GM21390 (cell line): ENCODE measurements around the gene TPRN.

Experiments used
- ATAC-seq: cut with Tn5 transposase; IDR thresholded peaks from one replicate; pipeline ENCODE4 v1.9.1; 2021; ENCODE audit not compliant: unreplicated experiment

The TPRN gene

GRCh38 chr9:137226338-137227053 lies 26.0 kb upstream of the TPRN start:
- no peak for ATAC-seq

DNA sequence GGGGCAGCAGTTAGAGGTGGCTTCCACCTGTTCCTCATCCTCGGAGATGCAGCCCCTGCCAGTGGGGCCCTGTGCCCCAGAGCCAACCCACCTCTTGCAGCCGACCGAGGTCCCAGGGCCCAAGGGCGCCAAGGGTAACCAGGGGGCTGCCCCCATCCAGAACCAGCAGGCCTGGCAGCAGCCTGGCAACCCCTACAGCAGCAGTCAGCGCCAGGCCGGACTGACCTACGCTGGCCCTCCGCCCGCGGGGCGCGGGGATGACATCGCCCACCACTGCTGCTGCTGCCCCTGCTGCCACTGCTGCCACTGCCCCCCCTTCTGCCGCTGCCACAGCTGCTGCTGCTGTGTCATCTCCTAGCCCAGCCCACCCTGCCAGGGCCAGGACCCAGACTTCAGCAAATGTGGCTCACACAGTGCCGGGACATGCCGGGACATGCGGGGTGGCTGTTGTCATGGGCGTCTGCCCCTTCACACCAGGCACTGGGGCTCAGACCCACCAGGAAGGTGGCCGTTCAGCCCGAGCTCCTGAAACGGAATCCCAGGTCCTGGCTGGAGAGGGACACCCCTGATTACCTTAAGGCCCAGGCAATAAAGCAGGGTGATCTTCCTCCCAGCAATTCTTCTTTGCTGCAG lies 25.3 kb upstream of the TPRN start:
- no peak for ATAC-seq

DNA sequence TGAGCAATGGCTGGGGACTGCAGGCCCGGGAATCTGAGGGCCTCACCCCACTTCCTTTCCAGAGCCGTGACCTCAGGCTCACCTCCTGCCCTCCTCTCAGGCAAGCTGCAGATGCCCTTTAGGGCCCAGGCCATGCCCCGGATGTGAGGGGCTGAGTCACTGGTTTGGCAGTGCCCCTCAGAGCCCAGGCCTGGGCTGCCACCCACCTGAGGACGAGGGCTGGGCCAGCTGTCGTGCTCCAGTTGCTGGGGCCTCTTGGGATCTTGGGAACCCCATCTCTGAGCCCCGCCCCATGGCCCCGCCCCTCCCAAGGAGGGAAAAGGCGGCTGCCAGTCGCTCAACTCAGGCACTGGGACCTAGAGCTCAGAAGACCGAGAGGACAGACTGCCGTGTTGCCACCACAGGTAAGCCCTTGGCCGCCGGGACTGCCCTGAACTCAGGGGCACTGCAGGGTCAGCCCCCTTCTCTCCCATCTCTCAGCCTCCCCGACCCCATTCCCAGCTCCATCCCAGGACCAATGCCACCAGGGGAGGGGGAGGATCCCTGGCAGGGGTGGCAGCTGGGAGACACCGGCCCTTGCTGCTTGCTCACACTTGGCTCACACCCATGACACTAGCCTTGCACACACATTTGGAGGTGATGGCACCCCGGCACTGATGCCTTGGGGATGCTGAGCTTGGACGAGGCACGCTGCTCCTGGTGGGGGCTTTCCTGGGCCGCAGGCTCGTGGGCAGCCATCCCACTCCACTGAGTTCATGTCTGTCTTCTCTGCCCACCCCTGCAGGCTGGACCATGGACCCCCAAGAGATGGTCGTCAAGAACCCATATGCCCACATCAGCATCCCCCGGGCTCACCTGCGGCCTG lies 24.5 kb upstream of the TPRN start, which contains the start of gene CYSRT1:
Gene CYSRT1 (plus strand): TSS at position 345 of the 865 bp plus-strand sequence. CDS start 448 bp downstream, at position 793.
- ATAC-seq = no peak

GRCh38 chr9:137223078-137223970 lies 22.8 kb upstream of the TPRN start:
- ATAC-seq = peak; percentile 60

DNA sequence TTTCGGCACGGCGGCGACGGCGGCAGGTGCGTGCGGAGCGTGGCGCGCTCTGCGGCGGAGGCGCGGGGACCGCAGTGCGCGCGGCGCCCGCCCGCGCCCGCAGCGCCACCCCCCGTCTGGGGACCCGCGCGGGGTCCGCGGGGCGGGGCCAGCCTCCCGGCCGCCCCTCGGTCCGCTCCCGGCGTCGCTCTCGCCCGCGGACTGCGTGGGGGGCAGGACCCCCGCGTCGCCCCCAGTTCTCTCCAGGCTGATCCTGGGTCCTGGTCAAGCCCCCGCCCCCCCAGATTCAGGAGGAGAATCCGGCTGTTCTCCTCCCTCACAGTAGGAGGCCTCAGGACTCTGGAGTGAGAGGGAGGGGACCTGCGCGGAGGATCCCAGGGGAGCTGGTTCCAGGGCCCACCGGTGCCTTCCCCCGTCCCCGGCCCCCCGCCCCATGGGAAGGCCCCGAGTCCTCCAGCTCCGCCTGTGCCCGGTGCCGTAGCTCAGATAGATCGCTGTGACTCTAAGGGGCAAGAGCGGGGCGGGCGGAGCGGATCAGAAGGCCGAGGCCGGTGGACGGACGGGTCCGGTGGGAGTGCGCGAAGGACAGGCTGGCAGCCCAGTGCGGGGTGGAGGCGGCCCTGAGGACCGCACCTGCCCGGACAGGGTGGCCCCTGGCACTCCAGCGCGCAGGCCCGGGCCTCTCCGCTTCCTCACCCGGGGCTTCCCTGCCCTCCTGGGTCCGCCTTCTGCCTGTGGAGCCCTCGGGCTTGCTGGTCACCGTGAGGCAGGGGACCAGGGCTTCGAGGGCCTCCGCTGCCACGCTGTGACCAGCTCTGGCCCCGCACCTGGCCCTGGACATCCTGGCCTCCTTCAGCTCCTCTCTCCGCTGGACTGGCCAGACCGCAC lies 21.9 kb upstream of the TPRN start, which contains the start of gene RNF208:
Gene RNF208 (minus strand): TSS at position 51 of the 888 bp plus-strand sequence. CDS start 1,028 bp downstream, outside the sequence.
- peak; percentile 2 for ATAC-seq

GRCh38 chr9:137221506-137222111 lies 21.1 kb upstream of the TPRN start:
- ATAC-seq = no peak

- ATAC-seq = no peak
Measured at GRCh38 chr9:137221095-137221505, 20.6 kb upstream of the TPRN start.

DNA sequence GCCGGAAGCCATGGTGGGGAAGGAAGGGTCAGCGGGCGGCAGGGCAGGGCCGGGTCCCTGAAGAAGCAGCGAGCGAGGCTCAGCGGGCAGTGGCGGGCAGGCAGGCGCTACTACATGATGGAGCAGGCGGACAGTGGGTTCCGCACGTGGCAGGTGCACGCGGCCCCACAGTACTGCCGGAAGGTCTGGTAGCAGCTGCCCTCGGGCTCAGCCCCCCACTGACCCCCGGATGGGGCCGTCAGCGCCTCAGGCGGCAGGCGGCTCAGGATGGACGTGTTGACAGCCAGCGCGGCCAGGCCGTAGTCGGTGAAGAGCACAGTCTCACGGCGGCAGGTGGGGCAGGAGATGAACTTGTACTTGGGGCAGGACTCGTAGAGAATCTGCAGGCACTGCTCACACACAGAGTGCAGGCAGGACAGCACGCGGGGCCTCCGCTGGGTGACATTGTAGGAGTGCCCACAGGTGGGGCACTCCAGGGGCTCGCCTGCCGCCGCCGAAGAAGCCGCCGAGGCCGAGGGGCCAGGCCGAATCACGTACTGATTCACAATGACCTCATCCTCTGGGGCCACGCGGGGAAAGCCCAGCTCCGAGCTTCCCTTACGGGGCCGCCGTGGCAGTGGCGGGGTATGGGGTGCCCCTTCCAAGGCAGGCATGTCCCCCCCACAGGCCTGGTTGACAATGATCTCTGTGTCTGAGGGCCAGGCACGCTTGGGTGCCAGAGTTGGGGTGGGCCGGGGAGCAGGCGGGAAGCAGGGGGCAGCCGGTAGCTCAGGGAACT lies 20.0 kb upstream of the TPRN start:
- no peak for ATAC-seq

DNA sequence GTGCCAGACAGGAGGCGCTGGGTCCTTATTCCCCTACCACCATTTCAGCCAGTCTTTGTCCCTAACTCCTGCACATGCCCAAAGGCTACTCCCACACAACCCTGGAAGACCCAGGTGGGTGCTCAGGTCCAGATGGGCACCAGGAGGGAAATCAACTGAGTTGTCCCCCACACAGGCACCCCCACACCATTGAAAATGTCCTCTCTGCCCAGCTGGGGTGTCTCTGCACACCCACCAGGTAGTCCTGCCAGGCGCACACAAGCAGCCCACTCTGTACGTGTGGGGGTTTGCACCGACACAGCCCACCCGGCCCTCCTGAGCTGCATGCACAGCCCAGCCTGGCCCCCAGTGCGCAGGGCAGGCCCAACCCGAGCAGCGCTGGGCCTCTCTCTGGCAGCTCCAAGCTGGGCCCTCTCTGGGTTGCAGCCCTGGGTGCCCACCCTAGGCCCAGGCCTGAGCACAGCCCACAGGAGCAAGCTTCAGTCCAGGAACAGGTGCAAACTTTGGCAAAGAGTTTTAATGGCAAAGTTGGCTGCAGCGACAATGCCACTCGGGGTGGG lies 19.3 kb upstream of the TPRN start:
- no peak for ATAC-seq

GRCh38 chr9:137218754-137219271 lies 18.3 kb upstream of the TPRN start:
- ATAC-seq = no peak

DNA sequence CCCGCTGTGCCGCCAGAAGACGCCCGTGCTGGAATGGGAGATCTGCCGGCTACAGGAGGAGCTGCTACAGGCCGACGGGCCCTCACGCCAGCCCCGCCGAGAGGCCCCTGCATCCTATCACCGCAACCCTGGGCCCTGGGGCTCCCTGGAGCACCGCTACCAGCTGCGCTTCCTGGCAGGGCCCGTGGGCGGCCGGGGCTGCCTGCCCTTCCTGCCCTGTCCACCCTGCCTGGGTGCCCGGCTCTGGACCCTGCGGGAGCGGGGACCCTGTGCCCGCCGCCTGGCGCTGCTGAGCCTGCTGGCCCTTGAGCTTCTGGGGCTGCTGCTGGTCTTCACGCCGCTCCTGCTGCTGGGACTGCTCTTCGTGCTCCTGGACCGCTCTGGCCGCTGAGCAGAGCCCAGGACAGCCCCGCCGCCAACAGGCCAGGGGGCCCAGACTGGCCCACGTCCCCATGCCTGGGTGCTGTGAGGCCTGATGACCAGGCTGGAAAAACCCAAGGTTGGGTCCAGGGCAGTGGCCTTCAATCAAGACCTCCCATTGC lies 17.7 kb upstream of the TPRN start:
- no peak for ATAC-seq

DNA sequence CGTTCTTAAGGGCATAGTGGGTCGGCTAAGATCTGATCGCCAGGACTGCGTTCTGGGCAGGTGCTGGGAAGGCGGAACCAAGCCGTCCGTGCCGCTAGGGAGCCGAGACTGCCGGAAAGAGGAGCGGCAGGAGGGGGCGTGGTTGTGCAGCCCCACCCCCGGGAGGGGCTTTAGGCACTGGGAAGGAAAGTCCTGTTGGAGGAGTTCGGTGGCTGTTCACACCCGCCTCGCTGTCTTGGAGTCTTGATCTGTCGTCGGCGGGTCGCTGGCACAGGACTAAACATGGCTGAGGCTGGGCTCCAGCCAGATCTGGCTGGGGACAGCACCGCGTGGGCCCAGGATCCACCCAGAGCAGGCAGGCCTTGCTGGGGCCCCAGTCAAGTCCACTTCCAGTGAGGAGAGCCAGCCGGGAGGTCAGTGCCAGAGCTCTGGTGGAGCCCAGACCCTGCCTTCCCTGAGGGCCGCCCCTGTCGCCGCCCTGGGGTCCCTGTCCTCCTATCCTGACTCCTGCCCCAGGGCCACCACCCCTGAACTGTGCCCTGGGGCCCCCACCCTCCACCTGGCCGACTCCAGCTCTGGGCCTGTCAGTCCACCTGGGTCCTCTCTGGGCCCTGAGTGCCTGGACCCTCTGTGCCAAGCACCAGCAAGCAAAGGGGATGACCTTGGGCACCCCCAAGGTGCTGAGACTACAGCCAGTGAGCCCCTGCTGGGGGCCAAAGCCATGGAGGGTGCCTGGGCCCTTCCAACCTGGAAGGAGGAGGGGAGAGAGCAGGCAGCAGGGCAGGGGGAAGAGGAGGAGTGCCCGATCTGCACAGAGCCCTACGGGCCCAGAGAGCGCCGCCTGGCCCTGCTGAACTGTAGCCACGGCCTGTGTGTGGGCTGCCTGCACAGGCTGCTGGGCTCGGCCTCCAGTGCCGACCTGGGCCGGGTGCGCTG lies 17.0 kb upstream of the TPRN start:
- no peak for ATAC-seq

DNA sequence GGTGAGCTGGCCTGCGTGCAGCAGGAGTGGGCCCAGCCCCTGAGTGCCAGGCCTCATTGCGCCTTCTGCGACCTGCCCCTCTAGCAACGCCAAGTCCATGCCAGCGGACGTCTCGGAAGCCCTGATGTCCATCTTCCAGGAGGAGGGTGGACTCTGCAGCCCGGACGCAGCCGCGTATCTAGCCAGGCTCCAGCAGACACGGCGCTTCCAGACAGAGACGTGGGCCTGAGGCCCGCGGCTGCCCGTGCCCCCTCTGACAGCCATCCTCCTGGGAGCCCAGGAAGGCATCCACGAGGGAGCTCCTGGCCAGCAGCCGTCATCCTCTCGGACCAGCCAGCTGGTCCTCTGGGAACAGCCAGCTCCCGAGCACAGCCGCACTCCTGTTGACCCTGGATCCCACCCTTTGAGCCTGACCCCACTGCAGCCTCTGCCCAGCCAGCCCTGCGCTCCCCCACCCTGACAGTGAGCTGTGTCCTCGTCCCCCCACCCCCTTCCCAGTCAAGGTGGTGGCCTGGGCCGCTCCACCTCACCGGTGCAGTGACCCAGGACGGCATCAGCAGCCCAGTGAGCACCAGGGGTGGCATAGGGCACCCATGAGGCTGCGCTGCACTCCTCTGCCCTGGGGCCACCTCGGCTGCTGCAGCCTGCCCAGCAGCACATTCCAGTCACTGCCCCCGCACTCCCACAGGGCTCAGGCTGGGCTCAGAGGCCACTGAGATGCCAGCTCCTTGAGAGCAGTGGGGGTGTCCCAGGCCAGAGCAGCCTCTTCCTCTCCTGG lies 15.8 kb upstream of the TPRN start:
- ATAC-seq = no peak

DNA sequence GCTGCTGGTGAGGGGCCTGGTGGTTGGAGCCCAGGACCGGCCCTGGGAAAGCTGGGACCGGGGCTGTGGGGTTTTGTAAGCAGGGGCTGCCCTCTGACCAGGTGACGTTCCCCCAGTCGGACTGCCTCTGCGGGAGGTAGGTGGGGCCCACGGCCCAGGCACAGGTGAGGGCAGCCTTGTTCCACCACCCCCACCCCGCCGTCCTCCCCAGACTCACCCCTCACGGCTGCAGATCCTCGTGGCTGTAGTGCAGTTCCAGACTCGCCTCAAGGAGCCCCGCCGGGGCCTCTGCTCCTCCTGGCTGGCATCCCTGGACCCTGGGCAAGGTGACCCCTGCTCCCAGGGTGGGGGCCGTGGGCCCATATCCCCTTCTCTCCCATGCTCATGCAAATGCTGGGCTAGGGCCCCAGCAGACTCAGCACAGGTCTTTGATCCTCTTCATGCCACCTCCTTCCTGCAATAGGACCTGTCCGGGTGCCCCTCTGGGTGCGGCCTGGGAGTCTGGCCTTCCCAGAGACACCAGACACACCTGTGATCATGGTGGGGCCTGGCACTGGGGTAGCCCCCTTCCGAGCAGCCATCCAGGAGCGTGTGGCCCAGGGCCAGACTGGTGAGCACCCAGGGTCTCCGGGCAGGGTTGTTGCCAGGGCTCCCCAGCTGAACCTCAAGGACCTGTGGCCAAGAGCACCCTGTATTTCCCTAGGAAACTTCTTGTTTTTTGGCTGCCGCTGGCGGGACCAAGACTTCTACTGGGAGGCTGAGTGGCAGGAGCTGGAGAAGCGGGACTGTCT lies 14.8 kb upstream of the TPRN start:
- ATAC-seq = no peak

DNA sequence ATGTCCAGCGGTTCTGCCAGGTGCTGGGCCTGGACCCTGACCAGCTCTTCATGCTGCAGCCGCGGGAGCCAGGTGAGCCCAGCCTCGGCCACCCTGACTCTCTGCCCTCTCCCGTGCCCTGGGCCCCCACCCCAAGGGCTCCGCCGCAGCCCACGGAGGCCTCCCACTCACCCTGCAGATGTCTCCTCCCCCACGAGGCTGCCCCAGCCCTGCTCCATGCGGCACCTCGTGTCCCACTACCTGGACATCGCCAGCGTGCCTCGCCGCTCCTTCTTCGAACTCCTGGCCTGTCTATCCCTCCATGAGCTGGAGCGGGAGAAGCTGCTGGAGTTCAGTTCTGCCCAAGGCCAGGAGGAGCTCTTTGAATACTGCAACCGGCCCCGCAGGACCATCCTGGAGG lies 14.1 kb upstream of the TPRN start:
- no peak for ATAC-seq
